K562 (cell line): ENCODE results near the gene NRF1. TPM values are rescaled to one million over a fixed set of nuclear protein-coding genes. Genes with fewer than 3 reads are reported as not detected.

Experiments used
- BMI1 ChIP-seq: fragments of 150-350 bp; IDR thresholded peaks from 2 replicates; pipeline ENCODE4 v1.6.1; 2014; ENCODE audit warnings: low read length
- CBX1 ChIP-seq: sonication (generic); IDR thresholded peaks from 2 replicates; pipeline ENCODE4 v1.6.1; 2016; ENCODE audit warnings: antibody characterized with exemption, low read depth, mild to moderate bottlenecking
- CEBPG ChIP-seq, 3 experiments: fragments of 200-800 bp in 1 of 3; sonication (Bioruptor generic) in 1 of 3; sonication (generic) in 1 of 3; formaldehyde crosslinking in 1 of 3; IDR thresholded peaks in 2 of 3; conservative IDR thresholded peaks in 1 of 3; 2 replicates each; pipeline versions ENCODE4 v1.6.1 to v1.8.0; 2016 to 2022; ENCODE audit warnings: missing compliant biosample characterization in 2 of 3, missing genetic modification characterization in 2 of 3, mild to moderate bottlenecking in 1 of 3, missing genetic modification reagents in 1 of 3
- CLOCK ChIP-seq: fragments of 250-450 bp; sonication (Bioruptor Pico); IDR thresholded peaks from 2 replicates; pipeline ENCODE4 v1.4.0; 2020; ENCODE audit warnings: mild to moderate bottlenecking, moderate library complexity, borderline replicate concordance
- MCM5 ChIP-seq: fragments of 450-650 bp; IDR thresholded peaks from 2 replicates; pipeline ENCODE4 v1.6.1; 2016; ENCODE audit warnings: low read depth
- PCBP1 ChIP-seq: fragments of 200-400 bp; formaldehyde crosslinking; IDR thresholded peaks from 2 replicates; pipeline ENCODE4 v1.6.1; 2018; ENCODE audit warnings: mild to moderate bottlenecking, low read depth, low read length; ENCODE audit not compliant: poor library complexity, severe bottlenecking
- STAG1 ChIP-seq: sonication (generic); formaldehyde crosslinking; IDR thresholded peaks from 2 replicates; pipeline ENCODE4 v1.5.0; 2020; ENCODE audit warnings: missing genetic modification reagents, borderline replicate concordance
- STAT5A ChIP-seq: IDR thresholded peaks from 2 replicates; pipeline ENCODE4 v1.6.1; 2012; ENCODE audit warnings: low read length, inconsistent platforms, borderline replicate concordance
- USF2 ChIP-seq: sonication (generic); formaldehyde crosslinking; IDR thresholded peaks from 2 replicates; pipeline ENCODE4 v1.5.0; 2020; ENCODE audit warnings: missing genetic modification reagents
- XRCC4 ChIP-seq: IDR thresholded peaks from one replicate; pipeline ENCODE4 v1.6.1; 2011; ENCODE audit not compliant: insufficient read depth, insufficient read length; ENCODE audit errors: extremely low read depth
- ZBTB11 ChIP-seq, 3 experiments: fragments of 200-800 bp in 1 of 3; fragments of 250-450 bp in 1 of 3; fragments of 450-650 bp in 1 of 3; sonication (Bioruptor Pico) in 1 of 3; sonication (Bioruptor generic) in 1 of 3; formaldehyde crosslinking in 1 of 3; IDR thresholded peaks; 2 replicates each; pipeline versions ENCODE4 v1.6.1 to v1.8.0; 2016 to 2022; ENCODE audit warnings: mild to moderate bottlenecking in 2 of 3, missing genetic modification characterization in 2 of 3, missing compliant biosample characterization in 1 of 3, moderate library complexity in 1 of 3
- ZBTB9 ChIP-seq: fragments of 450-650 bp; formaldehyde crosslinking; IDR thresholded peaks from 2 replicates; pipeline ENCODE4 v1.4.0; 2020; ENCODE audit warnings: mild to moderate bottlenecking, moderate library complexity
- ZNF212 ChIP-seq: fragments of 450-650 bp; formaldehyde crosslinking; IDR thresholded peaks from 2 replicates; pipeline ENCODE4 v1.4.0; 2020; ENCODE audit warnings: mild to moderate bottlenecking
- ZNF24 ChIP-seq: fragments of 450-650 bp; IDR thresholded peaks from 2 replicates; pipeline ENCODE4 v1.6.1; 2016
- ZNF316 ChIP-seq: fragments of 450-650 bp; IDR thresholded peaks from 2 replicates; pipeline ENCODE4 v1.6.1; 2016
- ZNF668 ChIP-seq: fragments of 250-450 bp; sonication (Bioruptor Pico); IDR thresholded peaks from 2 replicates; pipeline ENCODE4 v1.8.0; 2022; ENCODE audit warnings: mild to moderate bottlenecking, inconsistent platforms
- polyA plus RNA-seq, 8 experiments: library from polyadenylated mRNA; depleted of rRNA in 4 of 8; stranded (reverse) in 5 of 8; unstranded in 3 of 8; fragments of >200 nt; fragmentation: Nextera tagmentation in 2 of 8; fragmentation: Illumina TruSeq in 1 of 8; extraction: Ambion mirVana in 2 of 8; extraction: Trizol in 1 of 8; gene quantifications; 2 replicates each; pipeline versions ENCODE4 v1.2.1 to v1.2.3, GENCODE V29; 2011 to 2014; ENCODE audit warnings: inconsistent platforms in 1 of 8, missing spikeins in 1 of 8
- total RNA-seq, 7 experiments: library from RNA; depleted of rRNA in 6 of 7; stranded (reverse); fragments of >200 nt in 6 of 7; fragmentation: Illumina TruSeq in 2 of 7; extraction: Trizol in 2 of 7; gene quantifications; 2 replicates each; pipeline versions ENCODE4 v1.2.1 to v1.2.3, GENCODE V29; 2011 to 2021; ENCODE audit warnings: low replicate concordance in 1 of 7

The NRF1 gene
- total and polyA plus RNA-seq, 9 of the 15 experiments (the other 6 are each of a cell fraction or from before 2014, with no cell fraction given), result 8.6 to 28.8 (median 20.3) TPM

- peak; percentile 69; the same call in 1 of the 2 replicates for TF ChIP-seq STAT5A
- TF ChIP-seq CLOCK (CRISPR knock-in tag), result no peak
- no peak for TF ChIP-seq ZBTB11 (CRISPR knock-in tag; IDR thresholded peaks at IDR 0.05)
- TF ChIP-seq CBX1, result no peak
- TF ChIP-seq ZNF24, result 0 out of 2 replicates have a peak, but pooled peaks have one; percentile 46
- no peak for TF ChIP-seq XRCC4
- no peak for TF ChIP-seq ZNF212 (CRISPR knock-in tag)
- TF ChIP-seq CEBPG (CRISPR knock-in tag; IDR thresholded peaks at IDR 0.05), result no peak
- TF ChIP-seq CEBPG (tag; conservative IDR thresholded peaks at IDR 0.05 in 1 of 2, IDR thresholded peaks at IDR 0.05 in 1 of 2), result no peak
- TF ChIP-seq USF2 (CRISPR knock-in tag), result no peak
- no peak for TF ChIP-seq ZNF668 (CRISPR knock-in tag)
- no peak for TF ChIP-seq STAG1 (CRISPR knock-in tag)
- no peak for TF ChIP-seq BMI1
- no peak for TF ChIP-seq ZNF316
- no peak for TF ChIP-seq ZBTB9
- no peak for TF ChIP-seq MCM5
- peak; percentile 42 for TF ChIP-seq PCBP1
Measured at GRCh38 chr7:129768614-129769399, 157.3 kb downstream of the NRF1 start (continued).
